Heart left ventricle (tissue), 16 donors: ENCODE results near the gene FGF10. TPM values are rescaled to one million over a fixed set of nuclear protein-coding genes. Genes with fewer than 3 reads are reported as not detected.
A peak's percentile ranks its signal among the peaks of the same experiment; 100 is the strongest.

Experiments
- ATAC-seq, 4 donors: fragments of 200-7000 bp; cut with Tn5 transposase; one replicate each; pipeline ENCODE4 v1.9.1; 2020 to 2022; ENCODE audit warnings: moderate library complexity in 4 of 4, mild to moderate bottlenecking in 3 of 4, moderate number of reproducible peaks in 1 of 4
- DNase-seq, 5 donors: peaks; one replicate each; pipeline ENCODE4 v3.0.0-alpha.2; 2020
- H3K27ac ChIP-seq, 12 donors: fragments of 200-600 bp; sonication (generic) in 4 of 12; one replicate each; pipeline versions ENCODE4 v1.5.0 to v1.8.0; 2016 to 2022; ENCODE audit warnings: mild to moderate bottlenecking in 2 of 12
- H3K27me3 ChIP-seq, 9 donors: fragments of 200-600 bp; sonication (generic) in 2 of 9; one replicate each; pipeline versions ENCODE4 v1.5.1 to v1.8.0; 2016 to 2022; ENCODE audit warnings: mild to moderate bottlenecking in 3 of 9
- H3K36me3 ChIP-seq, 9 donors: fragments of 200-600 bp; sonication (generic) in 2 of 9; one replicate each; pipeline versions ENCODE4 v1.5.0 to v1.8.0; 2018 to 2022; ENCODE audit warnings: mild to moderate bottlenecking in 2 of 9
- H3K4me1 ChIP-seq, 12 donors: fragments of 200-600 bp; sonication (generic) in 4 of 12; one replicate each; pipeline versions ENCODE4 v1.5.0 to v1.8.0; 2016 to 2022; ENCODE audit warnings: mild to moderate bottlenecking in 3 of 12
- H3K4me3 ChIP-seq, 12 donors: fragments of 200-600 bp; sonication (generic) in 4 of 12; one replicate each; pipeline versions ENCODE4 v1.5.0 to v1.8.0; 2017 to 2022; ENCODE audit warnings: mild to moderate bottlenecking in 9 of 12, moderate library complexity in 4 of 12
- H3K9me3 ChIP-seq, 12 donors: fragments of 200-600 bp; sonication (generic) in 4 of 12; one replicate each; pipeline versions ENCODE4 v1.5.0 to v1.8.0; 2016 to 2022; ENCODE audit warnings: mild to moderate bottlenecking in 1 of 12
- CTCF ChIP-seq, 12 donors: fragments of 200-600 bp; sonication (generic) in 4 of 12; IDR thresholded peaks; one replicate each; pipeline versions ENCODE4 v1.5.0 to v1.8.0; 2018 to 2022; ENCODE audit warnings: antibody characterized with exemption in 12 of 12, mild to moderate bottlenecking in 5 of 12
- POLR2A ChIP-seq, 2 donors: fragments of 450-650 bp; IDR thresholded peaks; one replicate each; pipeline ENCODE4 v1.6.1; 2017; ENCODE audit warnings: antibody characterized with exemption in 2 of 2, mild to moderate bottlenecking in 2 of 2, moderate library complexity in 2 of 2
- WGBS, 4 donors: extraction: QIAGEN DNeasy Blood & Tissue Kit in 2 of 4; methylation state at CpG; one replicate each; pipeline versions ENCODE4 v1.1.5 to v1.1.7; 2013 to 2018; 5-methylcytosine and 5-hydroxymethylcytosine counted together
- intact Hi-C, 10 donors: fragments of 100-400 bp; cut with DNase I; formaldehyde crosslinking; loops; one replicate each; pipeline versions ENCODE4 v1.11.1 to v1.14.2; 2022
- polyA plus RNA-seq, 2 donors: library from polyadenylated mRNA; stranded (reverse); fragments of 200-250 nt; gene quantifications; one replicate each; pipeline ENCODE4 v1.2.3, GENCODE V29; 2013
- total RNA-seq, 9 donors: library from RNA; depleted of rRNA in 2 of 9; stranded (reverse); fragments of >200 nt in 2 of 9; fragmentation: NEBNext Ultra II Directional in 3 of 9; extraction: Animal tissue kit (Norgen Biotek cat#: 25700) in 3 of 9; gene quantifications; one replicate each; pipeline versions ENCODE4 v1.1.0 to v1.2.4, GENCODE V29; 2016 to 2023
- donor health status: ischemic (EF 13 %, LVEDD 7.1; RV severe dilation, severe dysfunction).
- donor health status: healthy with polysubstance abuse.
- donor health status: DM: no; HTN: yes; CAD: no.
- donor health status: DM: no; HTN: no; CAD: no.
- donor health status: ischemic (EF 25% LVEDD 6.9; RV normal size, moderate dysfunction).
- donor health status: ischemic (EF 25% LVEDD 5.7; RV mildly dilated, moderate dysfunction).
- donor health status: healthy.
- donor health status: DM: yes; HTN: yes; CAD: no.
- donor health status: ischemic (EF 35%, LVEDD 5.7; RV mildly dilated, moderate dysfunction).
- donor health status: nonischemic (EF 11% LVEDD 7.7; RV severe dilation, severe dysfunction).
- donor health status: DM: yes; HTN: yes; CAD: no.
- donor health status: PGD.
- donor health status: ischemic (EF 29% LVEDD 5.4; RV normal size, mild dysfunction).
- donor health status: nonischemic (EF 23%, LVEDD 6.1; RV moderate dilation, normal function).

The FGF10 gene
- total and polyA plus RNA-seq, 11 donors = 0.15 to 2.6 (median 0.51) TPM; not detected in 1

GRCh38 chr5:44345871-44346270 lies 43.3 kb downstream of the FGF10 start:
- TF ChIP-seq CTCF (IDR thresholded peaks at IDR 0.05) (no peak), POLR2A (IDR thresholded peaks at IDR 0.05) (no peak)
- 51 to 61% (median 54%) methylated on average over 2 of the region's 2 CpGs for WGBS, 4 donors
- intact Hi-C loops = no loop called here
- H3K4me3 ChIP-seq = no peak overlapping the region
- ATAC-seq = no peak
- H3K27ac ChIP-seq = no peak overlapping the region
- no peaks in the 10 kb centered on the region for H3K9me3 ChIP-seq
- H3K27me3 ChIP-seq = no peaks in the 10 kb centered on the region
- H3K36me3 ChIP-seq = no peaks in the 10 kb centered on the region
- no peak for DNase-seq
- no peaks in the 10 kb centered on the region for H3K4me1 ChIP-seq

DNA sequence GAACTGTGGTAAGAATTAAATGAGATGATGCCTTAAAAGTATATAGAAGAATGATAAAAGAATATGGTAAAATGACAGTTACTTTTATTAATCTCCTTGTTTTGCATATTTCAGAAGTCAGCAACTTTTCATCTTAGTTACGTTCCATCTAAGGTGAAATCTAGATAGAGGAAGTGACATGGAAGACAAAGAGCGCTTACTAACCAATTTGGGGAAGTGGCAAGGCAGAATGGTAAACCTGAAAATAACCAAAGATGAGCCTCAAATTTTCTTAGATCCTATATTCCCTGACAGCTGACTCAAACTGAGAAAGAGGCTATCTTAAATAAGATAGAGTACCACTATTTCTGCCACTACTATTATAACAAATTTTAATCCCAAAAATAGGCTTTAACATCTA lies 52.5 kb downstream of the FGF10 start:
- TF ChIP-seq POLR2A (IDR thresholded peaks at IDR 0.05) = no peak
- TF ChIP-seq CTCF (IDR thresholded peaks at IDR 0.05) = no peak
- ATAC-seq = no peak
- DNase-seq = no peak
- Histone ChIP-seq H3K27me3 (no peaks in the 10 kb centered on the region), H3K27ac (no peak overlapping the region), H3K9me3 (no peaks in the 10 kb centered on the region), H3K36me3 (no peaks in the 10 kb centered on the region), H3K4me1 (no peaks in the 10 kb centered on the region), H3K4me3 (no peak overlapping the region)
- intact Hi-C loops = no loop called here
- 78 to 87% (median 82%) methylated on average over 2 of the region's 2 CpGs for whole genome bisulfite sequencing, 4 donors

GRCh38 chr5:44334622-44335021 lies 54.6 kb downstream of the FGF10 start:
- H3K27ac ChIP-seq = no peak overlapping the region
- TF ChIP-seq CTCF (IDR thresholded peaks at IDR 0.05) (no peak), POLR2A (IDR thresholded peaks at IDR 0.05) (no peak)
- no peak for DNase-seq
- H3K36me3 ChIP-seq = no peaks in the 10 kb centered on the region
- H3K4me1 ChIP-seq = no peaks in the 10 kb centered on the region
- 67 to 77% (median 73%) methylated on average over 1 of the region's 1 CpG for WGBS, 4 donors
- ATAC-seq = no peak
- H3K27me3 ChIP-seq = no peaks in the 10 kb centered on the region
- no peak overlapping the region for H3K4me3 ChIP-seq
- H3K9me3 ChIP-seq = no peaks in the 10 kb centered on the region
- intact Hi-C loops = loop anchor here in 8 of 10 donors (5.0 kb wide), 3 partner anchors 602 to 672 kb away; no protein-coding TSS in a partner anchor

DNA sequence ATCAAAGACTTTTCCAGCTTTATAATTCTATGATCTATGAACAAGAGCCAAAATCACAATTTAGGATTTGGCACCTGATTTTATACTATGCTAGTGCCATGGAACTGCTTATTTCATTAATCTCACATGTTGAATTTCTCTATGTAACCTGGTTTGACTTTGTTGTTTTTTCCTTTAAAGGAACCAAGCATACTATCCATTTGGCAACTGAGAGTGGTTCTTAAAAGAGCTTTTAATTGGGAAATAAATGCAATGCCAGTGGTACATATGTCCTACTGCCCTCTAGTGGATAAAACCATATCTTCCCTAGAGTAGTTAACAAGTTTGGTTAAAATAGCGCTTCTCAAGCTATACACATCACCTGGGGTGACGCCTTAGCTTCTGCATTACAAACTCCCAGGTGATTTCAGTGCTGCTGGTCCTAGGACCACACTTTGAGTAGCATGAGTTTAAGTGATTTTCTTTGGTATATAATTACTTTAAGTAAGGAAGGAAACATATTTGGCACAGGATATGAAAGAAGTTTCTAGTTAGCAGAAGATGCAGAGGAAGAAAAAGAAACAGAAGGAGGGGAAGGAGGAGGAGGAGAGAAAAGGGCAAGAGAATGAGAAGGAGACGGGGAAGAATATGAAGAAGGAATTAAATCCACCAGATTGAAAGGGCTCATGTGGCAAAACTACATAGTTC lies 56.8 kb downstream of the FGF10 start:
- no peaks in the 10 kb centered on the region for H3K27me3 ChIP-seq
- ATAC-seq (peak in 3 of 4 donors; percentile 47 to 55 (median 49)), DNase-seq (no peak)
- TF ChIP-seq POLR2A (IDR thresholded peaks at IDR 0.05) = no peak
- TF ChIP-seq CTCF (IDR thresholded peaks at IDR 0.05) = peak; percentile 46 to 70 (median 58)
- intact Hi-C loops = loop anchor here in 9 of 10 donors (2.0 to 5.0 kb wide), 4 partner anchors 600 to 670 kb away; no protein-coding TSS in a partner anchor
- H3K36me3 ChIP-seq = no peaks in the 10 kb centered on the region
- no peaks in the 10 kb centered on the region for H3K9me3 ChIP-seq
- no peaks in the 10 kb centered on the region for H3K4me1 ChIP-seq
- 49 to 56% (median 50%) methylated on average over 3 of the region's 3 CpGs for WGBS, 4 donors
- H3K27ac ChIP-seq = peak overlapping the region in 1 of 12 donors; percentile 22
- no peak overlapping the region for H3K4me3 ChIP-seq
